ENCODE measurements around the gene ZNF749. TPM values are rescaled to one million over a fixed set of nuclear protein-coding genes. Genes with fewer than 3 reads are reported as not detected.
A peak's percentile ranks its signal among the peaks of the same experiment; 100 is the strongest.
"Not testable (repeated sequence)": the region's sequence is repeated elsewhere in the genome, so short reads cannot be mapped to it uniquely, and the experiment has no call there.

The ZNF749 gene
- total RNA-seq, 1 experiment from 2014 or later: 19.4 TPM

- Histone ChIP-seq H3K27ac (no peak overlapping the region), H3K4me3 (no peak overlapping the region), H3K27me3 (no peaks in the 10 kb centered on the region), H3K9me3 (replicated peaks) (peaks cover 3% of the 10 kb centered on the region; the same call in 1 of the 2 replicates), H3K4me1 (no peaks in the 10 kb centered on the region), H3K36me3 (peaks cover 20% of the 10 kb centered on the region)
- DNase-seq: no peak
These were observed 2.8 kb downstream of the ZNF749 start for GRCh38 chr19:57437931-57438330.

GRCh38 chr19:57438925-57439324 lies 3.8 kb downstream of the ZNF749 start:
- H3K4me3 ChIP-seq: no peak overlapping the region
- peaks cover 6% of the 10 kb centered on the region for H3K9me3 ChIP-seq (replicated peaks)
- H3K27ac ChIP-seq: no peak overlapping the region
- no peaks in the 10 kb centered on the region for H3K4me1 ChIP-seq
- H3K36me3 ChIP-seq: peaks cover 30% of the 10 kb centered on the region
- H3K27me3 ChIP-seq: no peaks in the 10 kb centered on the region
- DNase-seq: no peak

DNA sequence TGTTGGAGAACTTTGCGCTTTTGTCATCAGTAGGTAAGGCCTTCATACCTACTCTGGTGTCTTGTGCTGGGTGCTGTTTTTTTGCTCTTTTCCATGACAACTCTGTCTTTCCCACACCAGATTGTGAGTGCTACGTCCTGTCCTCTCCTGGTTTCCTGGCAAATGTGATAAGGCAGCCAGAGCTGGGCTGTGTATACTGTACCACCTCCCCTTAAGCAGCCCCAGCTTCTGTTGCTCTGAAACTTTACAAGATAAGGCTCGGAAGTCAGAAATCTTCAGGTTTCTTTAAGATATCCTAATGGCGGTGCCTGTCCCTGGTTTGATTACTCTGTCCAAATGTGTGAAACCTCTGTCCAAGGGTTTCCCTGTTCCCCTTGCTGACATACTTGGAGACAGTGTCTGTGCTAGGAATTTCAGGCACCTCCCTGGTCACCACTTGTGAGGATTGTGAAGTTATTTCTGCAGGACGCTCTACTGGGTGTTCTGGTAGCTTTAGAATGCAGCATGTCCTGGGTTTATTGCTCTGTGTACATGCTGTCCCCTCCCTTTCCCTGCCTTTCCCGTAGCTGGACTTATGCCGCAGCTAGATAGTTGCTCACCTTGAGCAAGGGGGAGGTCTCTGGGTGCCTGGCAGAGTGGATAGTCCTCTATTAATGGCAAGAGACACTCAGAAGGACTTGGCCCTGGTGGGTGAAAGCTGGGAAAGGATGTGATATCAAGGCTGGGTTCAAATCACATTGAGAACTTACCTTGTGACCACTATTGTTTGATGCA lies 7.0 kb downstream of the ZNF749 start:
- H3K27ac ChIP-seq: no peak overlapping the region
- H3K4me1 ChIP-seq: no peaks in the 10 kb centered on the region
- H3K36me3 ChIP-seq: peaks cover 50% of the 10 kb centered on the region
- DNase-seq: no peak
- H3K4me3 ChIP-seq: no peak overlapping the region
- H3K9me3 ChIP-seq (replicated peaks): peaks cover 21% of the 10 kb centered on the region
- H3K27me3 ChIP-seq: no peaks in the 10 kb centered on the region

- H3K4me3 ChIP-seq: no peak overlapping the region
- DNase-seq: peak in 1 of 2 experiments; percentile 10
- peaks cover 43% of the 10 kb centered on the region for H3K36me3 ChIP-seq
- no peaks in the 10 kb centered on the region for H3K4me1 ChIP-seq
- H3K9me3 ChIP-seq (replicated peaks): peaks cover 21% of the 10 kb centered on the region
- no peaks in the 10 kb centered on the region for H3K27me3 ChIP-seq
- H3K27ac ChIP-seq: no peak overlapping the region
These were observed 8.1 kb downstream of the ZNF749 start for GRCh38 chr19:57443121-57443696.

DNA sequence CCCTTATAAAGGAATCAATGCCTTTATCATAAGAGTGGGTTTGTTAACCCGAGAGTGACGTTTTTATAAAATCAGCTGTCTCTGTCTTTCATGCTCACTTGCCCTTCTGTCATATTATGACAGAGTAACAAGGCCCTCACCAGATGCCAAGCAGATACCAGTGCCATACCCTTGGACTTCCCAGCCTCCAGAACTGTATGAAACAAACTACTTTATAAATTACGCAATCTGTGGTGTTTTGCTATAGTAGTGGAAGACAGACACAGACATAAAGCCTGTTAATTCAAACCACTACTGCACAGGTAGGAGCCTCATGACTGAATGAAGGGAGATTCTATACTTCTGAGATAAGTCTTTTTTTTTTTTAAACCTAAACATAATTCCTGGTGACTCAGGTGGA lies 17.2 kb downstream of the ZNF749 start:
- Histone ChIP-seq H3K27me3 (no peaks in the 10 kb centered on the region), H3K4me1 (no peaks in the 10 kb centered on the region), H3K9me3 (replicated peaks) (no peaks in the 10 kb centered on the region; the same call in 1 of the 2 replicates), H3K27ac (no peak overlapping the region), H3K4me3 (no peak overlapping the region), H3K36me3 (peaks cover 13% of the 10 kb centered on the region)
- DNase-seq: no peak

- H3K36me3 ChIP-seq: 0 out of 2 replicates have a peak, but pooled peaks cover 3% of the 10 kb centered on the region
- no peak overlapping the region for H3K27ac ChIP-seq
- H3K4me1 ChIP-seq: no peaks in the 10 kb centered on the region
- H3K9me3 ChIP-seq (replicated peaks): peaks cover 19% of the 10 kb centered on the region
- no peak overlapping the region for H3K4me3 ChIP-seq
- H3K27me3 ChIP-seq: no peaks in the 10 kb centered on the region
- DNase-seq: peak; percentile 31 to 67
These were observed 30.7 kb downstream of the ZNF749 start for GRCh38 chr19:57465680-57466381.

DNA sequence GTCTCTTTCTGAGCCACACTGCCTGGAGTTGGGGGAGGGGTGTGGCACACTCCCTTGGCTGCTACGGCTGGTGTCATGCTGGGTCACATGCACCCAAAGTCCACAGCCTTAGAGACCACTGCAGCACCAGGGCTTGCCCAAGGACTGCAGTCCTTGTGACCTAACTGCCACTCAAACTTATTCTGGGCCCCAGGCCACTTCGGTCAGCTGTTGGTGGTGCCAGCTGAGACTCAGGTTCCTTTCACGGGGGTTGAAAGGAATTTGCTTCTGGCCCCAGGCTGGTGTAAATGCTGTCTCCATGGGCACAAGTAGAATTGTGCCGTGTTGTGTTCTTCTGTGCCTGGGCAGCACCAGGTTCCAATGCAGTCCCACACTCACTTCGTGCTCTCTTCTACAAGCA lies 31.4 kb downstream of the ZNF749 start:
- Histone ChIP-seq H3K9me3 (replicated peaks) (peaks cover 25% of the 10 kb centered on the region), H3K36me3 (0 out of 2 replicates have a peak, but pooled peaks cover 3% of the 10 kb centered on the region)
- no peak for DNase-seq

GRCh38 chr19:57473646-57474045 lies 38.5 kb downstream of the ZNF749 start:
- no peak overlapping the region for H3K27ac ChIP-seq
- peaks cover 63% of the 10 kb centered on the region for H3K9me3 ChIP-seq (replicated peaks)
- no peak overlapping the region for H3K4me3 ChIP-seq
- no peaks in the 10 kb centered on the region for H3K4me1 ChIP-seq
- DNase-seq: no peak
- peaks cover 32% of the 10 kb centered on the region for H3K36me3 ChIP-seq
- H3K27me3 ChIP-seq: no peaks in the 10 kb centered on the region

More for the DNA sequence above, 31.4 kb downstream of the ZNF749 start:
- no peak overlapping the region for H3K27ac ChIP-seq
- H3K4me3 ChIP-seq: no peak overlapping the region
- H3K27me3 ChIP-seq: no peaks in the 10 kb centered on the region
- H3K4me1 ChIP-seq: no peaks in the 10 kb centered on the region

- peak within 1 kb of the TSS; percentile 80 for H3K4me3 ChIP-seq
- H3K4me1 ChIP-seq: no peaks in the 10 kb centered on the region
- no peaks in the 10 kb centered on the region for H3K27me3 ChIP-seq
- peak within 1 kb of the TSS; percentile 52 for H3K27ac ChIP-seq
- H3K9me3 ChIP-seq (replicated peaks): peaks cover 39% of the 10 kb centered on the region
- peaks cover 29% of the 10 kb centered on the region for H3K36me3 ChIP-seq
- peak; percentile 95 to 98 for DNase-seq
These were observed 42.3 kb downstream of the ZNF749 start, which contains the start of gene ZNF772 for GRCh38 chr19:57477191-57478008. ZNF772 (minus strand) TSS chr19:57477566; CDS start chr19:57477309, 257 bp downstream.

- not testable (repeated sequence) for H3K9me3 ChIP-seq (replicated peaks); H3K36me3 ChIP-seq; H3K27me3 ChIP-seq; H3K4me1 ChIP-seq
- Histone ChIP-seq H3K27ac (peak within 1 kb of the TSS; percentile 28), H3K4me3 (peak within 1 kb of the TSS; percentile 87)
- DNase-seq: peak; percentile 88 to 89
These were observed 52.6 kb downstream of the ZNF749 start, which contains the start of gene ZNF419 for GRCh38 chr19:57487477-57488298. ZNF419 (plus strand) TSS chr19:57487750; CDS start chr19:57487951, 201 bp downstream.

DNA sequence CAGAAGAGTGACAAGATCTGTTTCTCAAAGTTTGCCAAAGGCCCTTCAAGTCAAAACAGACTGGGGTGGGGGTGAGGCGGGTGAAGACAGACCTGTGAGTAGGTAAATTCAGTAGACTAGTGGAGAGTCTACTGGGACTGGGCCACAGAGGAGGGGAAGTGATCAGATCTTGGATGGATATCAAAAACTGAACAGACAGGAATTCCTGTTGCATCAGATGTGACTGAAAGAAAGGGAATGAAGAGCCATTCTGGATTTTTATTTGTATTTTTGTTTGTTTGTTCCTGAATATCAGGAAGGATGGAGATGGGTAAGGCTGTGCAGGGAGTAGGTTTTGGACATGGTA lies 53.1 kb downstream of the ZNF749 start:
- H3K4me3 ChIP-seq; DNase-seq; H3K9me3 ChIP-seq (replicated peaks); H3K4me1 ChIP-seq; H3K27ac ChIP-seq; H3K27me3 ChIP-seq: not testable (repeated sequence)
- H3K36me3 ChIP-seq: peaks cover 12% of the 10 kb centered on the region
